Measurements from ENCODE around the gene CHD9.

Gene CHD9

GRCh38 chr16:53098526-53099317 is 43.9 kb downstream of the CHD9 start:
- peak; percentile 83 to 97 for DNase-seq

DNA sequence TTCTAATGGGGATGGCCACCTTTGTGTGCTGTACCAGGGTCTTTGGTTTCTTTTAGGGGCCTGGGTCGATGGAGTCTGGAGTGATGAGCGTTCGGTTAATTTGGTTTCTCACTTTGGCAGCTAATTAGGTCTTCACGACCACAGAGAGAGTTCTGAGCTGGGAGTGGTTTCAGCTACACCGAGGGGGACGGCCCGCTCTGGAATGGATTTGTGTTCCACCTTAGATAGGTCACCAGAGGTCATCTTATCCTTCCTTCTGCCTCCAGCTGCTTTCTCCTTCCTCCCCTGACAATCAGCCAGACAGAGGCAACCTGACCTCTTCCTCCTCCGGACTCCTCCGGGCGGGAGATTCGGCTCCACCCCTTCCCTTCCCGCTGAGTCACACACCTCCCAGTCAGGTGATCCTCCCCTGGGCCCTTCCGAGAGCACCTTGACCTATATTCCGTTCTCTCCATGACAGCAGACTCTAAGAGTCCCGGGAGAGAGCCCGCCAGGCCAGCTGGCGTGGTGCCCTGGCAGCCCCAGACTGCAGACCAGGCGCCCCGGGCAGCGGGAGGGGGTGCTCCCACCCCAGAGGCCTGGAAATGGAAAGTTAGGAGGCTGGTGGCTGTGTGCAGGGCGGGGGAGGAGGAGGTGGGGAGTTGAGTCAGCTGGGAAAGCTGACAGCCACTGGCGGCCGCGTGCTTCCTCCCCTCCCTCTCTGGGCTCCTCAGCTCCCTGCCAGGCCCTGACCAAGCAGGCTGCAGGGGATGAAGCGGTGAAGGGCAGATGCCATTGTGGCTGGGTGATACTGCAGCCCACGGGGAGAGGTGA is 44.7 kb downstream of the CHD9 start:
- peak; percentile 66 to 88 for DNase-seq

DNA sequence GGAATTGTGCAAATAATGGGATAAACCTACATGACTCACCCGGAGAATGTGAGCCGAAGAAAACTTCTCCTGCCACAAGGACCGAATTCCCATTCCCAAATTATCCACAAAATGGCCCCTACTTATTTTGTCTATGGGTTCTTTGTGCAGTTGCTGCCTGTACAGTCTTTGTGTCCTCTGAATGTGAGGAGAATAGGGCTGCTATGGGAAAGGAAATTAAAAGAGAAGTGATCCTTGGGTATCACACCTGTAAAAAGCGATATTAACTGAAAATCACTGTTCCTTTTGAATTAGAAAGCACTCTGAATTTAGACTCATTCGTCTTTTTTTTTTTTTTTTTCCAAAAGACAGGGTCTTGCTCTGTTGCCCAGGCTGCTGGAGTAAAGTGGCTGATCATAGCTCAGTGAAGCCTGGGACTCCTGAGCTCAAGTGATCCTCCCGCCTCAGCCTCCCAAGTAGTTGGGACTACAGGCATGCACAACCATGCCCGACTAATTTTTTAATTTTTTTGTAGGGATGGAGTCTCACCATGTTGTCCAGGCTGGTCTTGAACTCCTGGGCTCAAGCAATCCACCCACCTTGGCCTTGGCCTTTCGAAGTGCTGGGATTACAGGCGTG is 45.4 kb downstream of the CHD9 start:
- no peak for DNase-seq

GRCh38 chr16:53100889-53101288 is 46.1 kb downstream of the CHD9 start:
- DNase-seq, result no peak

DNA sequence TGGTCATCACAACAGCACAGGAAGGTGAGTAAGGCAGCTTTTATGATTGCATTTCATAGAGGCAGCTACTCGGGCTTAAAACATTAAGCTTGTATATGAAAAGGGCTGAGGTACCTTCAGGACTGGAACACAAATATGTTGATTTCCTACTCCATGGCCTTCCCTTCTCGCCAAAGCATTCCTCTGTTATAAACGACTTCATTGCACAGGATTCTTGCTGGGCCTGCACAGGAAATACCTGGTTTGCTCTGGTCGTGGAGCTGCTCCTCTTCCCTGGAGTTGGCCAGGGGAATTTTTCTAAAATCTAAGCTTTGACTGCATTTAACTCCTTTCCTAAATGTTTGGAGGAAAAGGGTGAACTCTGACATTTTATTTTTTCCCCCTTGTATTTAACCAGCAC is 49.0 kb downstream of the CHD9 start:
- no peak for DNase-seq

DNA sequence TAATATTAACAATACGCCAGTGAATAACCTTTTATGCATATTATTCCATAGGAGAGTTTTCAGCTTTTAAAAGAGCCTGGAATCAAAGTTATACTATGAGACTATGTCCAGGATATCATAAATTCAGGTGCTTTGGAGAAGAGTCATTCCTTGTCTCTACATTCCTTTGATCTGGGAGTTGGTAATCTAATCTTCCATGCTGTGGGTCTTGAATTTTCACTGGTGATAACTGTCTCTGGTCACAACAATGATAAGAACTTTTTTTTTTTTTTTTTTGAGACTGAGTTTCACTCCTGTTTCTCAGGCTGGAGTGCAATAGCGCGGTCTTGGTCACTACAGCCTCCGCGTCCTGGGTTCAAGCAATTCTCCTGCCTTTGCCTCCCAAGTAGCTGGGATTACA is 50.8 kb downstream of the CHD9 start:
- no peak for DNase-seq

- DNase-seq, result peak in 1 of 2 donors; percentile 72
These were observed 56.4 kb downstream of the CHD9 start for GRCh38 chr16:53111078-53111791.

- no peak for DNase-seq
These were observed 57.2 kb downstream of the CHD9 start for GRCh38 chr16:53112015-53112414.

- no peak for DNase-seq
These were observed 60.3 kb downstream of the CHD9 start for GRCh38 chr16:53115047-53115446.

DNA sequence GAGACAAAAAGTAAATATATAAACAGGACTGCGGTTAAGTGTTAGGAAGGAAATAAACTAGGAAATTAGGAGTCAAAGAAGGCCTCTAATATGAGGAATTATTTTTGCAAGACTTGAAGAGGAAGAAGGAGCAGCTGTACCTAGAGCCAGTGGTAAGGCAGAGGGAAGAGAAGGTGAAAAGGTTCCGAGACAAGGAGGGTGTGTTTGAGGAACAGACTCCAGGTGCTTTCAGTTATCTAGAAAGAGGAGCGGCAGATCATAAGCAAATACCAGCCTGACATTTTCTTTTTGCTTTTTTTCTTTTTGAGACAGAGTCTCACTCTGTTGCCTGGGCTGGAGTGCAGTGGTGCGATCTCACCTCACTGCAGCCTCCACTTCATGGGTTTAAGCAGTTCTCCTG is 61.0 kb downstream of the CHD9 start:
- no peak for DNase-seq

GRCh38 chr16:53121043-53121620 is 66.3 kb downstream of the CHD9 start:
- DNase-seq, result no peak

DNA sequence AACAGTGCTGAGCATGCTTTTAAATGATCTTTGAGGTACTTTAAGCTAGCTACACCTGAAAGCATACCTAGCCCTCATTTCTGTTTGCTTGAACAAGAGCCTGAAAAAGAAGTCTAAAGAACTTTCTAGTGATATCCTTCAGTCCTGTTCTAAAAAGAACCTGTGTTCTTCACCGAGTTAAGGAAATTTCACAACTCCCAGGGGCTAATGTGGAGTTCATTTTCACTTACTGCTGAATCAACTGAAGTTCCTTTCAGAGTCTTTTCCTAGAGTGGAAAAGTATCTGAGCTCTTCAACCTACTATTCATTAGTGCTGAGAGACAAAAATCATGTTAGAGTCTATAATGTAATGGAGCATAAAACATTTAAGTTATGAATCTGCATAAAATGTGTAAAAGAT is 66.9 kb downstream of the CHD9 start:
- no peak for DNase-seq

GRCh38 chr16:53123747-53124146 is 69.0 kb downstream of the CHD9 start:
- DNase-seq, result no peak

DNA sequence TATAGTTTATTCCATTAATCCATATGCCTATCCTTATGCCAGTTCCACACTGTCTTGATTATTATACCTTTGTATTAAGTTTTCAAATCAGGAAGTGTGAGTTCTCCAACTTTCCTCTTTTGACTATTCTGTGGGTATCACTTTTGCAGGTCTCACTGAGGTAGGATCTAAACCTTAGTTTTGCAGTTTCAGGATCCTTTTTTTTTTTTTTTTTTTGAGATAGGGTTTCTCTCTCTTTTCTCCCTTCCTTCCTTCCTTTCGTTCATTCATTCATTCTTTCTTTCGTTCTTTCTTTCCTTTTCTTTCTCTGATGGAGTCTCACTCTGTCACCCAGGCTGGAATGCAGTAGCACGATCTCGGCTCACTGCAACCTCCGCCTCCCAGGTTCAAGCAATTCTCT is 71.6 kb downstream of the CHD9 start:
- DNase-seq, result no peak

- no peak for DNase-seq
These were observed 74.7 kb downstream of the CHD9 start for GRCh38 chr16:53129281-53130158.

- peak; percentile 87 to 95 for DNase-seq
These were observed 75.6 kb downstream of the CHD9 start for GRCh38 chr16:53130159-53131049.

GRCh38 chr16:53131050-53131362 is 76.2 kb downstream of the CHD9 start:
- no peak for DNase-seq

GRCh38 chr16:53131363-53132071 is 76.7 kb downstream of the CHD9 start:
- DNase-seq, result peak; percentile 72 to 78

DNA sequence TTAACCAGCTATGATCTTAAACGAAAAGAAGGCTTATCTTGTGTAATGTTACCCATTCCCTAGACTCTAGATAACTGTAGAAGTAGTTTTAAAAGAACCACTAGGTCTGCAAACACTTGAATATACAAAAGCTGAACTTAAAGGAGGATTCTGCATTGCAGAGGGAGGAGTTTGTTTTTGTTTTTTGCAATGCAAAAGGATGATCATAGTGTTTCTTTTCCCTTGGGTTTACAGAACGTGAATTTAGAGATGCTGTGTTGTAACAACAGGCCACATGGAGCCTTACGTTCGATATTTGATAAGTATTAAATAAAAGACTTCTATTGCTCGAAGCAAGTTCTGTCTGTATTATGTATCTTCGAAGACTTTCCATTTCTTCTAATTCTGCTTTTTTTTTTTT is 77.6 kb downstream of the CHD9 start:
- peak in 1 of 2 donors; percentile 6 for DNase-seq

DNA sequence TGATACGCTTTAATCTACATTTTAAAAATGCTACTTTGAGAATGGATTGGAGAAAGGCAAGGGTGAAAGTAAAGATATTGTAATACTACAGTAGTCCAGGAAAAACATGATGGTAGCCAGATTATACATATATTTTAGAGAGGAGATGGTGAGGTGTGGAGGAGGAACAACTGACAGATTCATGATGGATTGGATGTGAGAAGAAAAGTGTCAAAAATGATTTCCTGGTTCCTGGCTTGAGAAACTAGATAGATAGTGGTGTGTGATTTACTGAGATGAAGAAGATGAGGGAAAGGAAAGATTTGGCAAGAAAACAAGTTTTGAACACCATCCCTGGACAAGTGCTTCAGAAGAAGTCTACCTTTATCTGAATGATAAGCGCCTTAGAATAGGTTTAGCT is 80.5 kb downstream of the CHD9 start:
- no peak for DNase-seq
